GF-D8 (cell line): ENCODE measurements around the gene KIF18B.

Source experiments
- DNase-seq: peaks from one replicate; lab custom pipeline; 2025; lab: John Stamatoyannopoulos, UW

Gene KIF18B

GRCh38 chr17:44875761-44876160, 71.8 kb downstream of the KIF18B start:
- no peak for DNase-seq
